H1 (cell line): ENCODE data around the gene PLEKHM3. TPM values are rescaled to one million over a fixed set of nuclear protein-coding genes. Genes with fewer than 3 reads are reported as not detected.

ENCODE experiments used
- CBX5 ChIP-seq: fragments of 300-800, 300-1000 bp; sonication (generic); IDR thresholded peaks from 2 replicates; pipeline ENCODE4 v1.7.1; 2016; ENCODE audit warnings: antibody characterized with exemption, low read length, low read depth
- JUN ChIP-seq: IDR thresholded peaks from 2 replicates; pipeline ENCODE4 v1.6.1; 2011; ENCODE audit warnings: low read depth, mild to moderate bottlenecking, improper control_type of control experiment, low read length
- TAF1 ChIP-seq: IDR thresholded peaks from 2 replicates; pipeline ENCODE4 v1.6.1; 2011; ENCODE audit warnings: mild to moderate bottlenecking, low read depth, low read length
- polyA plus RNA-seq, 7 experiments: library from polyadenylated mRNA; depleted of rRNA in 3 of 7; stranded (reverse) in 5 of 7; unstranded in 2 of 7; fragments of >200 nt in 5 of 7; fragments of 200-250 nt in 2 of 7; gene quantifications; 1 replicate in 5 of 7; 2 replicates in 1 of 7; 4 replicates in 1 of 7; pipeline versions ENCODE4 v1.2.1 to v1.2.3, GENCODE V29; 2011 to 2013; ENCODE audit warnings: missing spikeins in 2 of 7, mixed read lengths in 2 of 7
- total RNA-seq: library from RNA; stranded (reverse); fragmentation: NEBNext Ultra II Directional; extraction: Animal tissue kit (Norgen Biotek cat#: 25700); gene quantifications from 2 replicates; pipeline ENCODE4 v1.2.1, GENCODE V29; 2021
- TF ChIP-seq, protein P1 (sequence below): IDR thresholded peaks from 2 replicates; pipeline ENCODE4 v1.6.1; 2011; ENCODE audit warnings: low read length, improper control_type of control experiment

PLEKHM3 gene
- total and polyA plus RNA-seq, 2 of the 8 experiments (the other 6 are each of a cell fraction or from before 2014, with no cell fraction given), result 2.3 to 5.8 TPM

DNA sequence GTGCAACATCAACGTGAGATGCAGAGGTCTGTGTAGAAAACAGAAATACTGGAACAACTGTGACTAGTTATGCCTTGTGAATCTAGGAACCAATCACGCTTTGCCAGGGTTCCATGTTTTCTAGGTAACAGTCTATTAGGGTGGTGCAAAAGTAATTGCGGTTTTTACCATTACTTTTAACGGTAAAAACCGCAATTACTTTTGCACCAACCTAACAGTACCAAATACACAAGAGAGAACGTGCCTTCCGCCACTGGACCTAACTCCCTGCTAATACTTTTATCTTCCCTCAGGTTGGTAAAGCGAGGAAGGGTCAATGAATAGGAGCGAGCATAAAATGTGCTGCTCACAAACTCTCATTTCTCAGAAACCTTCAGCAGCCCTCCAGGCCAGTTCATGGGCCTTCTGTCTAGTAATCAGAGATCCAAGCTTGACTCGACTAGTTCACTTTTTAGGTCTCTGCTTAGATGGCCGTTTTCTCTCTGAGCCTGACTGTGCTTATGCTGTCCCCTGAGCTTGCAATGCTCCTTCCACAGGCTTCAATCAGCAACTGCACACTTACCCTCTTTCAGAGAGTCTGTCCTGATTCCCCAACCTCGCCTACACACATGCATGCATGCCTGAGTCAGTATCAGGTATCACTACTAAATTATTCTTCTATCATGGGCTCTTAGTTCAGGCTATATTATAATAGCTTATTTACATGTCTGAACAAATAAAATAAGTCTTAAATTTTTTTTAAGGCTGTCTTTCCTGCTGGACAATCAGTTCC, 47.0 kb downstream of the PLEKHM3 start (continued):
- TF ChIP-seq TAF1 (no peak), JUN (no peak), CBX5 (no peak)
- TF ChIP-seq, protein P1, sequence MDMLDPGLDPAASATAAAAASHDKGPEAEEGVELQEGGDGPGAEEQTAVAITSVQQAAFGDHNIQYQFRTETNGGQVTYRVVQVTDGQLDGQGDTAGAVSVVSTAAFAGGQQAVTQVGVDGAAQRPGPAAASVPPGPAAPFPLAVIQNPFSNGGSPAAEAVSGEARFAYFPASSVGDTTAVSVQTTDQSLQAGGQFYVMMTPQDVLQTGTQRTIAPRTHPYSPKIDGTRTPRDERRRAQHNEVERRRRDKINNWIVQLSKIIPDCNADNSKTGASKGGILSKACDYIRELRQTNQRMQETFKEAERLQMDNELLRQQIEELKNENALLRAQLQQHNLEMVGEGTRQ, result no peak
